Type B pancreatic cell (in vitro differentiated cells): ENCODE data around the gene CTNNA3. TPM values are rescaled to one million over a fixed set of nuclear protein-coding genes. Genes with fewer than 3 reads are reported as not detected.

Experiments used
- DNase-seq: peaks from one replicate; pipeline ENCODE4 v3.0.0; 2021; ENCODE audit warnings: mixed read lengths; ENCODE audit not compliant: unreplicated experiment; ENCODE audit errors: extremely low spot score
- H3K27ac Mint-ChIP-seq: 2 replicates; pipeline ENCODE4 v1.8.0; 2021; ENCODE audit warnings: mild to moderate bottlenecking, mixed read lengths
- H3K27me3 Mint-ChIP-seq: 2 replicates; pipeline ENCODE4 v1.8.0; 2021; ENCODE audit warnings: mixed read lengths
- H3K36me3 Mint-ChIP-seq: 2 replicates; pipeline ENCODE4 v1.8.0; 2021; ENCODE audit warnings: mixed read lengths
- H3K4me1 Mint-ChIP-seq: one replicate; pipeline ENCODE4 v1.8.0; 2021; ENCODE audit warnings: mixed read lengths; ENCODE audit not compliant: unreplicated experiment
- H3K4me3 Mint-ChIP-seq: 2 replicates; pipeline ENCODE4 v1.8.0; 2021; ENCODE audit warnings: mild to moderate bottlenecking, mixed read lengths
- H3K9me3 Mint-ChIP-seq: 2 replicates; pipeline ENCODE4 v1.8.0; 2021; ENCODE audit warnings: mixed read lengths
- CTCF ChIP-seq: fragments of 200-600 bp; sonication (generic); conservative IDR thresholded peaks from 2 replicates; pipeline ENCODE4 v1.5.0; 2021; ENCODE audit warnings: antibody characterized with exemption, mild to moderate bottlenecking
- total RNA-seq: library from RNA; stranded (reverse); gene quantifications from 2 replicates; pipeline ENCODE4 v1.2.1, GENCODE V29; 2021; ENCODE audit warnings: low replicate concordance

Gene CTNNA3
- total RNA-seq, 1 donor from 2014 or later = 2.6 TPM

DNA sequence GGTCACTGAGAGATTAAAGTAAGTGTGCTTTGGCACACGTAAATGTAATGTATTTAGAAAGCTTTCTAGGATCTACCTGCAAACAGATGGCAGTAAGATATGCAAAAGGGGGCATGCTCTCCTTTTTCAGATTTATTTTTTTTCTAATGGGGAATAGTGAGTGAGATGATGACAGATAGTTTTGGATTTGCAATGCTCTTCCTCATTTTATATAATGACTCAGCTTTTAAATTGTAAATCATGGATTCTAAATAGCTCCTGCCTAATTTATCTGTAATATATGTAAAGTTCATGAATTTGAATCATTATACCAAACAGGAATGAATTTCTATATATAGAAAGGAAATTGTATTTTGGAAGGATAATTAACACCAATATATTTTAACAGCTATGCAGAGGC, 1731.8 kb downstream of the CTNNA3 start:
- TF ChIP-seq CTCF = no peak
- H3K36me3 Mint-ChIP-seq = no peaks in the 10 kb centered on the region
- no peak overlapping the region for H3K4me3 Mint-ChIP-seq
- H3K9me3 Mint-ChIP-seq = no peaks in the 10 kb centered on the region
- no peaks in the 10 kb centered on the region for H3K27me3 Mint-ChIP-seq
- H3K27ac Mint-ChIP-seq = no peak overlapping the region
- no peaks in the 10 kb centered on the region for H3K4me1 Mint-ChIP-seq
- DNase-seq = no peak

DNA sequence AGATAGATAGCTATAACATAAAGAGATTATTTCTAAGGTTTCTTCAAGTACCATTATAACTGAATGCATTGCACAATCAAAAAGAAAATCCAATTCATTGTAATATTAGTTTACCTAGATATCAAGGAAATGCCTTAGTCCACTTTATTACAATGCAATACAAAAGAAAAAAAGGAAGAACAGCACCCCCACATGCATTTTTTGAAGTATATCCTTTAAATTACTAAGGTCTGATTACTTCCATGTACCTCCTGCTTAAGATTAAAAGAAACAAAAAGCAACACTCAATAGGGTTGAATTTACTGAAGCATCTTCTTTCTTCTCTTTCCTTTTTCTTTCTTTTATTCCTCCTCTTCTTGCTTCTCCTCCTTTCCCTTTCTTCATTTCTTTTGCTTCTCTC, 1743.9 kb downstream of the CTNNA3 start:
- Mint-ChIP-seq H3K4me1 (peaks cover 5% of the 10 kb centered on the region), H3K27me3 (no peaks in the 10 kb centered on the region), H3K27ac (no peak overlapping the region), H3K4me3 (no peak overlapping the region), H3K9me3 (no peaks in the 10 kb centered on the region), H3K36me3 (no peaks in the 10 kb centered on the region)
- DNase-seq = no peak
- TF ChIP-seq CTCF = no peak

GRCh38 chr10:65950075-65950474, 1745.9 kb downstream of the CTNNA3 start:
- no peaks in the 10 kb centered on the region for H3K27me3 Mint-ChIP-seq
- no peaks in the 10 kb centered on the region for H3K9me3 Mint-ChIP-seq
- no peak for DNase-seq
- no peak for TF ChIP-seq CTCF
- no peaks in the 10 kb centered on the region for H3K36me3 Mint-ChIP-seq
- H3K4me1 Mint-ChIP-seq = peaks cover 5% of the 10 kb centered on the region
- no peak overlapping the region for H3K27ac Mint-ChIP-seq
- H3K4me3 Mint-ChIP-seq = no peak overlapping the region

DNA sequence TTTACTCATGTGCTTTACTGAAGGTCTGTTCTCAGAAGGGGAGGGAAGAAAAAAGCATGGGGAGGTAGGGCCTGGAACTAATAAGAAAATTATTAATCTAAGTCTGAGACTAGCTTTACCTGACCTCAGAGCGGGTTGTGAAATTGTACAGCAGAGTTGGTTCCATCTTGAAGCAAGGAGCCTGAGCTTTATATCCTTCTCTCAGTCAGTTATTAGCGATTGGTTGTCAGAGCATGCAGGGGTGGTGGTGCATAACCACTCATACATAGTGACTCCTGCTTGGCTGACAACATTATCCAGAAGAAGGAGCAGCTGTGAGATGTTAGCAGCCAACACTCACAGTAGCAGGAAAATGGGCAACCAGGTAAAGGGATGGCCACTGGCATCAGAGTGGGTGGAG, 1746.5 kb downstream of the CTNNA3 start:
- peaks cover 5% of the 10 kb centered on the region for H3K4me1 Mint-ChIP-seq
- no peaks in the 10 kb centered on the region for H3K27me3 Mint-ChIP-seq

DNA sequence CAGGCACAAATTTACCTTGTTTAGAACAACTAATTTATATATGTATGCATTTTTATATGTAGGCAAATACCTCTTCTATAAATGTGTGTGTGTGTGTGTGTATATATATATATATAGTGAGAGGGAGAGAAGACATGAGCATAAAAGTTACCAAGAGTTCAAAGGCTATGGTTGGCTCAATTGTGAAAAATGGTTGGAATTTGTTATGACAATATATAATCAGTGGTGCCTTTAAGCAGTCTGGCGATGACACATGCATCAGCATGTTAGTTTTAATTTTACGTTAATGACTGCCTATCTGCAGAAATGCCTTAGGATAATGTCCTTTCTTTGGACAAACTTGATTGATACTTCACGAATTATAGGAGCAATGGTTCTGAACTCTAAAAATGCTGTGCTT, 1750.9 kb downstream of the CTNNA3 start:
- TF ChIP-seq CTCF = no peak
- Mint-ChIP-seq H3K4me1 (peaks cover under 1% of the 10 kb centered on the region), H3K36me3 (no peaks in the 10 kb centered on the region), H3K27me3 (peaks cover 3% of the 10 kb centered on the region), H3K9me3 (no peaks in the 10 kb centered on the region), H3K27ac (no peak overlapping the region), H3K4me3 (no peak overlapping the region)
- no peak for DNase-seq

More for the DNA sequence above, 1746.5 kb downstream of the CTNNA3 start:
- no peak for DNase-seq
- H3K9me3 Mint-ChIP-seq = no peaks in the 10 kb centered on the region
- H3K36me3 Mint-ChIP-seq = no peaks in the 10 kb centered on the region
- H3K4me3 Mint-ChIP-seq = no peak overlapping the region
- no peak for TF ChIP-seq CTCF
- no peak overlapping the region for H3K27ac Mint-ChIP-seq

DNA sequence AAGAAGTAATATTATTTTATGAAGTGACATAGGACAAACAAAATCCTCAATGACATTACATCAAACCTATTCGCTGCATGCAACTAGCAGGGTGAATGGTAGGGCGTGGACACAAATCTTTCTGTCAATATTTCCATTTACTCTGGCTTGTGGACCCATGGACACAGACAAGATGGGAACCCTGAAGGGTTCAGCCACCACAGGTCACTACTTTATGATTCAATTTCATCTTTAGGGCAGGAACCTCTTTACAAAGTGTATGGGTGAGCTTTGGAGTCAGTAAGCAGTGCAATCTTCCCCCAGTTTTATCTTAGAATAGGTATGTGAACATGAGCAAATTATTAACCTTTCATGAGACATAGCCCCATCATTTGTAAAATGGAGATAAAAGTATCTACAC, 1752.5 kb downstream of the CTNNA3 start:
- no peaks in the 10 kb centered on the region for H3K4me1 Mint-ChIP-seq
- peaks cover 3% of the 10 kb centered on the region for H3K27me3 Mint-ChIP-seq
- H3K36me3 Mint-ChIP-seq = no peaks in the 10 kb centered on the region
- no peak for TF ChIP-seq CTCF
- no peak overlapping the region for H3K27ac Mint-ChIP-seq
- no peak overlapping the region for H3K4me3 Mint-ChIP-seq
- DNase-seq = no peak
- no peaks in the 10 kb centered on the region for H3K9me3 Mint-ChIP-seq
